Mesenteric fat pad (tissue), 1 donor: Measurements from ENCODE around the gene ALPK3. TPM values are rescaled to one million over a fixed set of nuclear protein-coding genes. Genes with fewer than 3 reads are reported as not detected.

Experiments used
- DNase-seq: peaks from one replicate; pipeline ENCODE4 v3.0.0-alpha.2; 2020; ENCODE audit warnings: low spot score
- total RNA-seq: library from RNA; stranded (reverse); fragmentation: NEBNext Ultra II Directional; extraction: Animal tissue kit (Norgen Biotek cat#: 25700); gene quantifications from one replicate; pipeline ENCODE4 v1.2.1, GENCODE V29; 2021
- donor health status: DM: yes; HTN: yes; CAD: no.

ALPK3 gene
- total RNA-seq, 1 donor from 2014 or later = 2.7 TPM

GRCh38 chr15:84822653-84823281 lies 5.6 kb downstream of the ALPK3 start:
- peak; percentile 77 for DNase-seq

DNA sequence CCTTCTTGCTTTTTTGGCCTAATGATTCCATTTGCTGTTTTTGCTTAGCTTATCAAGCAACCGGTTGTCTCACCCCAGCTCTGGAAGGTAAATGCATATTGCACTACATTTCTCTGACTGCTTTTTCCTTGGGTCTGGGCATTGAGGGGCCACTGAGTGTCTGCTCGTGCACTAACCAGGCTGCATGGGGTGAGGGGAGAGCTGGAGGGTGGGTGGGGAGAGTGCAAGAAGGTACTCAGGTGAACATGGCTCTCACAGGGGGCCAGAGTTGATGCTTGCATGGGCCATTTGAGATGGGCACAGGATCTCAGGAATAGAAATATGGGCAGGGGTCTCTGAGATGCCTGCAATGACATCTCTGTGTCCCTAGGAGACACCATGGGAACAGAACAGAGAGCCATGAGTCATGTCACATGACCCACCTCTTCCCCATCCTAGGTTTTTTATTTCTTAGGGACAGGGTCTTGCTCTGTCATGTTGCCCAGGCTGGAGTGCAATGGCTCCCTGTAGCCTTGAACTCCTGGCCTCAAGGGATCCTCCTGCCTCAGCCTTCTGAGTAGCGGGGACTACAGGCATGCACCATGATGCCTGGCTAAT lies 6.2 kb downstream of the ALPK3 start:
- DNase-seq = peak; percentile 65

GRCh38 chr15:84824260-84825007 lies 7.3 kb downstream of the ALPK3 start:
- peak; percentile 16 for DNase-seq

GRCh38 chr15:84826369-84826823 lies 9.2 kb downstream of the ALPK3 start:
- no peak for DNase-seq

DNA sequence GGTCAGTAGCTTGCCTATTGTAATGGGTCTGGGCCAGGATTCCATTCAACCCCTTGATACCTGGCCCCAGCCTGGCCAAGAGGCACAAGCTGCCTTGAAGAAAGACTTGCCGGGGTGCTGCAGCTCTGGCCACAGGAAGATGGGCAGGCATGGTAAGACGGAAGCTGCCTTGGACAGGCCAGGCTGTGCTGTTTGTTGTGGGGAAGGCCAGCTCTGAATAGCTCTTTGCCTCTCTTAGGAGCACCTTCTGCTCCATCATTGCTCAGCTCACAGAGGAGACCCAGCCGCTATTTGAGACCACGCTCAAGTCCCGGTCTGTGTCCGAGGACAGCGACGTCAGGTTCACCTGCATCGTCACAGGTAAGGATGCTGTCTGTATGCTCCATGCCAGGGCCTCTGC lies 10.1 kb downstream of the ALPK3 start:
- no peak for DNase-seq

DNA sequence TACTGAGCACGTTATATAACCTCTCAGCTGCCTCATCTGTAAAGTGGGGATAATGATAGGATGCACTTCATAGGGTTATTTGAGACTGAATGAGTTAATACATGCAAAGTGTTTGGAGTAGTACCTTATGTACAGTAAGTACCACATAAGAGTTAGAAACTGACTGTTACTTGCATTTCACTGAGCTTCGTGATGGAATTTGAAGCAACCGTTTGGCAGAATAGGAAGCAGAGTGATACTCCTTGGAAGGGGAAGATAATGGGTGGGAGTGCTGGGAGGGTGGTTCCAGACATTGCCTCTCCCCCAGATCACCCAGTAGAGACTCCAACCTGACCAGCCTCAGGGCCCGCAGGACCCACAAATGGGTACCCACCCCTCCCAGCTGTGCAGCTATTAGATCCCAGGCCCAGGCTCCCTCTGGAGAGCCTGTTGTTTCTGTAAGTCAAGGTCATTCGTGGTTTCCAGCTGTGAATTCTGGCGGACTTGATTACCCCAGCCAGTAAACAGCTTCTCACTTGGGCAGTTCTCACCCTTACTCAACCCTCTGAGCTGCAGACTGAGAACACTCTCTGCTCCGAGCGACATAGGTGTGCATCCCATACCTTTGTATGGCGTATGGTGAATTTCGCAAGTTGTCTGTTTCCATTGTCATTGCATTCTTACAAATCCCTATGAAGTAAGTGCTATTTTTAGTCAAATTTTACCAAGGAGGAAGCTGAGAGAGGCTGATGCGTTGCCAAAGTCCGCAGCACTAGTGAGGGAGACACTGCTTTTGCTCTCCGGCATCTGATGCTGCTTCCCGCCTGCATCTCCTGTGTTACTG lies 11.1 kb downstream of the ALPK3 start:
- DNase-seq = no peak

DNA sequence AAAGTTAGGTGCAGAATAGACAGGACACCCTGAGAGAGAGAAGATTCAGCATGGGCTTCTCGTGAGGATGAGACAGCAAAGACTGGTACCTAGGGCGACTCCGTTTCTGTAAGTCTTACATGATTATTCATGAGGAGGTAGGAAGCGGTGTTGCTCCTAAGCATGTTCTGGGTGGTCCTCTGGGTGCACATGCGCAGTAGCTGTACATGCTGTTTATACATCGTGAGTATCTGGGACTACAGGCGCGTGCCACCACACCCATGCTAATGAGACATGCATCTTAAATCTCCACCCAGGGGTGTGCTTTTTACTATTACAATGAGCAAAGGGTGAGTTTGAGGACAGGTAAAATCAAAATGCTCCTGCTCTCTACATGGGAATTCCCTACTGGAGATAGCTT lies 12.3 kb downstream of the ALPK3 start:
- no peak for DNase-seq

- no peak for DNase-seq
Observed at GRCh38 chr15:84830036-84830435, 12.9 kb downstream of the ALPK3 start.

DNA sequence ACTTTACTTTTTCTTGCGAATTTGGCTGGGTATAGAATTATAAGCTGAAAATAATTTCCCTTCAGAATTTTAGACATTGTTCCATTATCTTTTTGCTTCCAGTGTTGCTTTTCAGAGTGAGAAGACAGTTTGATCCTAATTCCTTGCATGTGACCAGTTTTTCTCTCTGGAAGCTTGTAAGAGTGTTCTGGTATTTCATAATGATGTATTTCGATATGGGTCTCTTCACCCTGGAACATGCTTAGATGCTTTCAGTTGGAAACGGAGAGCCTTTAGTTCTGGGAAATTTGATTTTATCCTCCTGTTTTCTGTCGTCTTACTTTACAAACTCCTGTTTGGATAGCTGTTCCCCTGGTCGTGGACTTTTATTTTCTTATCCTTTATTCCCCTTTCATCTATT lies 13.9 kb downstream of the ALPK3 start:
- no peak for DNase-seq

GRCh38 chr15:84831613-84832012 lies 14.5 kb downstream of the ALPK3 start:
- no peak for DNase-seq

GRCh38 chr15:84832448-84833040 lies 15.4 kb downstream of the ALPK3 start:
- DNase-seq = no peak

DNA sequence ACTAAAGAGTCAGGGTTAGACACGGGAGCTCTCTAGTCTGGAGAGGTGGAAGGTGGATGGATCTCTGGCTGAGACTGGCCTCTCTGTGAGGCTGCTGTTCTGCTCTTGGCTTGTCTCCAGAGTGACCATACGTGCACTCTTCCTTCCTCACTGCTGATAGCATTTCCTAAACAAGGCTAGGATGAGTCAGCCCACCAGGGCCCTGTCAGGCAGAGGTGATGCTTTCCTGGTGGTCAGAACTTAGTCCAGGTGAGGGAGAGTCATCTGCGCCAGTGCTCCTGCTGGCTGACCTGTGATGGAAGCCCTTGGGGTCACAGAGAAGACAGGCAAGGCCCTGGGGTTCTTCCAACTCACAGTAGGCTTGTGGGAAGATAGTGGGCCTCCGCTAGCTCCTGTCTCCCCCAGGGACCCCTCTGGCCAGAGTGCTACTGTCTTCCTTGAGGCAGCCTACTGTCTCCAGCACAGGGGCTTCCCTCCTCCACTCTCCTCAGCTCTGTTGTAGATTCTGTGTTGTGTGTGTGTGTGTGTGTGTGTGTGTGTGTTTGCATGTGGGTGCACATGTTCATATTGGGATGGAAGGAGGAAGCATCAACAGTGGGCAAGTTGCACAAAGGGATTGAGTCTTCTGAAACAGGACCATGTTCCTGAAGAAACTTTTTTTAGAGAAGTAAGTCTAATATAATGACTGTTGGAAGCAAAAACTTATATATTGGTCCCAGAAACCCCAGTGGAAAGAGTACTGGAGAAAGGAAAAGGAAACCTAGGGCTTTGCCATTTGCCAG lies 16.5 kb downstream of the ALPK3 start:
- no peak for DNase-seq

DNA sequence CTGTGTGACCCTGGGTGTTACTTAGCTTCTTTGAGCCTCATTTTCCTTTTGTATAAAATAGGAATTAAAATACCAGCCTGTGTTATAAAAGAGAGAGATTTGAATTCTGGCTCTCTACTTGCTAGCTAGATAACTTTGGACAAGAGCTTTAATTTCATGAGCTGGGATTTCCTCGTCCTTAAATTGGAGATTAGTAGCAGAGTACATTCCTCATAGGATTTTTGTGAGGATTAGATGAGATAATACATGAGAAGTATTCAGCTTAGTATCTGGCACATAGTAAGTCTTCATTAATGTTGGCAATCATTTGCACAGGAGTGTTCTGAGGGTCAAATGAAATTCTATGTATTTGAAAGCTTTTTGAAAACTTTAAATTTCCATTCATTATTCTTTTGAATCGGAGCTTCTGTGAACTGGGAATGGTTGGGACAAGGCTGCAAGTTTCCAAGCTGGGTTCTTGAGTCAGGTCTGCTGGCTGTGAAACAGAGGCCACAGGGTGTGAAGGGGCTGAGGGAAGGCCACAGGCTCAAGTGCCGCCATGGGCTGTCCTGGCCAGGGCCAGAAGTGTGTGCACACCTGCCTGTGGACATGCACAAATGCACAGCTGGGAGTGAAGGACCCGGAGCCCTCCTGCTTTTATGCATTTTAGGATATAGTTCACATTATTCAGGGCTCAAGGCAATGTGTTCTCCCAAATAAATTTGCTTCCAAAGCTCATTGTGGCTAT lies 17.2 kb downstream of the ALPK3 start:
- DNase-seq = no peak

GRCh38 chr15:84834969-84835368 lies 17.8 kb downstream of the ALPK3 start:
- DNase-seq = peak; percentile 60

DNA sequence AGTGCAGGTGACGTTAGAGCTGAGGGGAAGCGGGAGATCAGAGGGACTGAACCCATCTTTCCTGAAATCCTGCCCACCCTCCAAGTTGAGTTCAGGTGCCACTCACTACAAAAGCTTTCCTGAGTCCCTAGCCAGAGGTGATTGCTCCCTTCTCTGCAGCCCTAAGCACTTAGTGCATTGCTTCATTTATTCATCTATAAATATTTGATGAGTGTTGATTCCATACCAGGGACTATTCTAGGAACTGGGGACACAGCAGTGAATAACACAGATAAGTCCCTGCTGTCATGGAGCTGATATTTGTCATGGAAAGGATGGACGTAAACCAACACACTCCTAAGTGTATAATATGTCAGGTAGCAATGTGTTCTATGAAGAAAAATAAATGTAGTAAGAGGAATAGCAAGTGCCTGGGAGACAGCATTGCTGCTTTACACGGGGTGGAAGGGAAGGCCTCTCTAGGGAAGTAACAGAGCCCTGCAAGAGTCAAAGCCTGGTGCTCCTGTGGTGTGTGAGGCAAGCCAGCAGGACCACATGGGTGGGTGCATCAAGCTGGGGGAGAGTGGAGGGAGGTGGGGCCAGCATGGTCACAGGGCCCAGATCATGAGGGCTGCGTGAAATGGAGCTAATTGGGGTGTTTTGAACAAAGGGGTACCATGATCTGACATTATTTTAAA lies 18.6 kb downstream of the ALPK3 start:
- DNase-seq = no peak

DNA sequence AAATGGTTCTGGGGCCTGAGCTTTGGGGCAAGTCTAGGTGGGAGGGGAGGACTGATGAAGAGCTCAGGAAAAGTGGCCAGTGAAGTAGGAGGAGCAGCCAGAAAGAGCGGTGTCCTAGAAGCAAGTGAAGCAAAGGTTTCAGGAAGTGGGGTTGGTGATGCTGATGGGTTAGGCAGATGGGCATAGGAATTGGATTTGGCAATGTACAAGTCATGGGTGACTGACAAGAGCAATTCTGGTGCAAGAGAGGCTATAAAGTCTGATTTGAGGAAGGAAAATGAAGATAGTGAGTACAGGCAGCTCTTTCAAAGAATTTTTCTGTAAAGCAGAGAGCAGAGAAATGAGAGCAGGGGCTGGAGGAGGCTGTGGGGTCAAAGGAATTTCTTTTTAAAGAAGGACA lies 19.7 kb downstream of the ALPK3 start:
- DNase-seq = no peak

GRCh38 chr15:84839714-84840113 lies 22.6 kb downstream of the ALPK3 start:
- DNase-seq = peak; percentile 87

- peak; percentile 67 for DNase-seq
Observed at GRCh38 chr15:84840255-84840654, 23.1 kb downstream of the ALPK3 start.
